ENCODE results near the gene AMPD3. TPM values are rescaled to one million over a fixed set of nuclear protein-coding genes. Genes with fewer than 3 reads are reported as not detected.

The AMPD3 gene
- total and polyA plus RNA-seq, 4 donors, result 12.8 to 19.0 (median 13.6) TPM

GRCh38 chr11:10540546-10540914, 85.5 kb downstream of the AMPD3 start:
- Histone ChIP-seq H3K27ac (ENCODE audit: low read depth, low read length) (peak overlapping the region; percentile 78), H3K27me3 (ENCODE audit: control insufficient read depth, insufficient read depth, low read length) (no peaks in the 10 kb centered on the region), H3K4me1 (ENCODE audit: control insufficient read depth, insufficient read depth, low read length) (peaks cover 5% of the 10 kb centered on the region), H3K4me3 (ENCODE audit: low read depth, low read length) (peak overlapping the region; percentile 92), H3K9me3 (ENCODE audit: control insufficient read depth, insufficient read depth, low read length) (no peaks in the 10 kb centered on the region), H3K36me3 (ENCODE audit: control insufficient read depth, insufficient read depth, low read length) (peaks cover 3% of the 10 kb centered on the region)
- WGBS (ENCODE audit: insufficient coverage), result 0% methylated on average over 19 of the region's 25 CpGs
- DNase-seq (ENCODE audit: low read depth in 4 of 6, low spot score in 6 of 6), result peak in 5 of 6 donors; percentile 5 to 76 (median 17)

- peak within 1 kb of the TSS; percentile 78 for H3K27ac ChIP-seq (ENCODE audit: low read depth, low read length)
- 0% methylated on average over 54 of the region's 54 CpGs for WGBS (ENCODE audit: insufficient coverage)
Observed at GRCh38 chr11:10540915-10541560, 86.0 kb downstream of the AMPD3 start, which contains the start of gene RNF141. Gene RNF141, minus strand, starts transcription at chr11:10541187. Its CDS starts 7,029 bp downstream, at chr11:10534158.

DNA sequence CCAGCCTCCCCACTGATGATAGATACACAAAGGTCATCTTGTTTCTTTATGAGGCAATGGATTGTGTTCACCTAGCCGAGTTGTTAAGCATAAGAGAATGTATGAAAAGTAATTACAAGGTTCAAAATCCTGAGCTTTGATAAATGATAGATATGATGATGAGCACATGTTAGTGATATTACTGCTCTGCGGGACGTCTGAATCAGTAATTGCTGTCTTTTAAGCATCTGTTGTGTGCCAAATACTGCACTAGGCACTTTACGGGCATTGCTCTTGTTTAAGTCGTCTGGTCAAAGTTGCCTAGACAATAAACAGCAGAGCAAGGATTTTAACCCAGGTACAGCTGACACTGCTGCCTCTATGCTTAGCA, 86.5 kb downstream of the AMPD3 start:
- peaks cover 5% of the 10 kb centered on the region for H3K4me1 ChIP-seq (ENCODE audit: control insufficient read depth, insufficient read depth, low read length)
- no peaks in the 10 kb centered on the region for H3K9me3 ChIP-seq (ENCODE audit: control insufficient read depth, insufficient read depth, low read length)
- peak overlapping the region; percentile 92 for H3K4me3 ChIP-seq (ENCODE audit: low read depth, low read length)
- peak in 3 of 6 donors; percentile 4 to 59 (median 6) for DNase-seq (ENCODE audit: low read depth in 4 of 6, low spot score in 6 of 6)
- peak overlapping the region; percentile 61 for H3K27ac ChIP-seq (ENCODE audit: low read depth, low read length)
- no peaks in the 10 kb centered on the region for H3K27me3 ChIP-seq (ENCODE audit: control insufficient read depth, insufficient read depth, low read length)
- peaks cover 3% of the 10 kb centered on the region for H3K36me3 ChIP-seq (ENCODE audit: control insufficient read depth, insufficient read depth, low read length)
- 42% methylated on average over 5 of the region's 5 CpGs for WGBS (ENCODE audit: insufficient coverage)

More at GRCh38 chr11:10540915-10541560, 86.0 kb downstream of the AMPD3 start, which contains the start of gene RNF141:
- Histone ChIP-seq H3K27me3 (ENCODE audit: control insufficient read depth, insufficient read depth, low read length) (no peaks in the 10 kb centered on the region), H3K4me3 (ENCODE audit: low read depth, low read length) (peak within 1 kb of the TSS; percentile 92), H3K9me3 (ENCODE audit: control insufficient read depth, insufficient read depth, low read length) (no peaks in the 10 kb centered on the region), H3K36me3 (ENCODE audit: control insufficient read depth, insufficient read depth, low read length) (peaks cover 3% of the 10 kb centered on the region), H3K4me1 (ENCODE audit: control insufficient read depth, insufficient read depth, low read length) (peaks cover 5% of the 10 kb centered on the region)
- peak; percentile 83 to 97 (median 88) for DNase-seq (ENCODE audit: low read depth in 4 of 6, low spot score in 6 of 6)

DNA sequence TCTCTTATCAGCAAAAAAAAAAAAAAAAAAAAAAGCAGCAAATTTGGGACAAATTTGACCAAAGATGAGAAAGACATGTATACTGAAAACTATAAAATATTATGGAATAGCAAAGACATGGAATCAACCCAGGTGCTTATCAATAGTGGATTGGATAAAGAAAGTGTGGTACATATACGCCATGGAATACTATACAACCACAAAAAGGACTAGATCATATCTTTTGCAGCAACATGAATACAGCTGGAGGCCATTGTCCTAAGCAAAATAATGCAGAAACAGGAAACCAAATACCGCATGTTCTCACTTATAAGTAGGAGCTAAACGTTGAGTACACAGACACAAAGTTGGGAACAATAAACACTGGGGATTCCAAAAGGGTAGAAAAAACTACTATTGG, 87.7 kb downstream of the AMPD3 start:
- no peak overlapping the region for H3K4me3 ChIP-seq (ENCODE audit: low read depth, low read length)
- H3K27me3 ChIP-seq (ENCODE audit: control insufficient read depth, insufficient read depth, low read length), result no peaks in the 10 kb centered on the region
- peaks cover 3% of the 10 kb centered on the region for H3K36me3 ChIP-seq (ENCODE audit: control insufficient read depth, insufficient read depth, low read length)
- peaks cover 5% of the 10 kb centered on the region for H3K4me1 ChIP-seq (ENCODE audit: control insufficient read depth, insufficient read depth, low read length)
- no peak for DNase-seq (ENCODE audit: low read depth in 4 of 6, low spot score in 6 of 6)
- no peaks in the 10 kb centered on the region for H3K9me3 ChIP-seq (ENCODE audit: control insufficient read depth, insufficient read depth, low read length)
- H3K27ac ChIP-seq (ENCODE audit: low read depth, low read length), result no peak overlapping the region
- 100% methylated on average over 2 of the region's 3 CpGs for WGBS (ENCODE audit: insufficient coverage)

GRCh38 chr11:10543782-10544181, 88.7 kb downstream of the AMPD3 start:
- Histone ChIP-seq H3K9me3 (ENCODE audit: control insufficient read depth, insufficient read depth, low read length) (no peaks in the 10 kb centered on the region), H3K27me3 (ENCODE audit: control insufficient read depth, insufficient read depth, low read length) (no peaks in the 10 kb centered on the region), H3K27ac (ENCODE audit: low read depth, low read length) (no peak overlapping the region), H3K4me1 (ENCODE audit: control insufficient read depth, insufficient read depth, low read length) (peaks cover 5% of the 10 kb centered on the region), H3K4me3 (ENCODE audit: low read depth, low read length) (no peak overlapping the region), H3K36me3 (ENCODE audit: control insufficient read depth, insufficient read depth, low read length) (peaks cover 3% of the 10 kb centered on the region)
- 98% methylated on average over 13 of the region's 14 CpGs for WGBS (ENCODE audit: insufficient coverage)
- no peak for DNase-seq (ENCODE audit: low read depth in 4 of 6, low spot score in 6 of 6)

GRCh38 chr11:10544491-10545465, 89.7 kb downstream of the AMPD3 start:
- Histone ChIP-seq H3K27ac (ENCODE audit: low read depth, low read length) (no peak overlapping the region), H3K27me3 (ENCODE audit: control insufficient read depth, insufficient read depth, low read length) (no peaks in the 10 kb centered on the region), H3K4me1 (ENCODE audit: control insufficient read depth, insufficient read depth, low read length) (peaks cover 5% of the 10 kb centered on the region), H3K4me3 (ENCODE audit: low read depth, low read length) (no peak overlapping the region), H3K9me3 (ENCODE audit: control insufficient read depth, insufficient read depth, low read length) (no peaks in the 10 kb centered on the region), H3K36me3 (ENCODE audit: control insufficient read depth, insufficient read depth, low read length) (peaks cover 3% of the 10 kb centered on the region)
- WGBS (ENCODE audit: insufficient coverage), result 82% methylated on average over 6 of the region's 7 CpGs
- no peak for DNase-seq (ENCODE audit: low read depth in 4 of 6, low spot score in 6 of 6)

GRCh38 chr11:10550503-10551289, 95.6 kb downstream of the AMPD3 start:
- 100% methylated on average over 1 of the region's 3 CpGs for WGBS (ENCODE audit: insufficient coverage)
- Histone ChIP-seq H3K36me3 (ENCODE audit: control insufficient read depth, insufficient read depth, low read length) (no peaks in the 10 kb centered on the region), H3K4me1 (ENCODE audit: control insufficient read depth, insufficient read depth, low read length) (no peaks in the 10 kb centered on the region), H3K27me3 (ENCODE audit: control insufficient read depth, insufficient read depth, low read length) (no peaks in the 10 kb centered on the region), H3K4me3 (ENCODE audit: low read depth, low read length) (no peak overlapping the region), H3K9me3 (ENCODE audit: control insufficient read depth, insufficient read depth, low read length) (no peaks in the 10 kb centered on the region), H3K27ac (ENCODE audit: low read depth, low read length) (no peak overlapping the region)
- no peak for DNase-seq (ENCODE audit: low read depth in 4 of 6, low spot score in 6 of 6)

GRCh38 chr11:10551290-10551592, 96.2 kb downstream of the AMPD3 start:
- Histone ChIP-seq H3K27me3 (ENCODE audit: control insufficient read depth, insufficient read depth, low read length) (no peaks in the 10 kb centered on the region), H3K27ac (ENCODE audit: low read depth, low read length) (no peak overlapping the region), H3K36me3 (ENCODE audit: control insufficient read depth, insufficient read depth, low read length) (no peaks in the 10 kb centered on the region), H3K4me3 (ENCODE audit: low read depth, low read length) (no peak overlapping the region), H3K9me3 (ENCODE audit: control insufficient read depth, insufficient read depth, low read length) (no peaks in the 10 kb centered on the region), H3K4me1 (ENCODE audit: control insufficient read depth, insufficient read depth, low read length) (no peaks in the 10 kb centered on the region)
- DNase-seq (ENCODE audit: low read depth in 4 of 6, low spot score in 6 of 6), result no peak
- WGBS (ENCODE audit: insufficient coverage), result no CpG with 5 or more reads among the region's 4 CpGs

- H3K27ac ChIP-seq (ENCODE audit: low read depth, low read length), result no peak overlapping the region
- H3K36me3 ChIP-seq (ENCODE audit: control insufficient read depth, insufficient read depth, low read length), result no peaks in the 10 kb centered on the region
- no peak overlapping the region for H3K4me3 ChIP-seq (ENCODE audit: low read depth, low read length)
- H3K9me3 ChIP-seq (ENCODE audit: control insufficient read depth, insufficient read depth, low read length), result no peaks in the 10 kb centered on the region
- no peaks in the 10 kb centered on the region for H3K4me1 ChIP-seq (ENCODE audit: control insufficient read depth, insufficient read depth, low read length)
- 95% methylated on average over 2 of the region's 3 CpGs for WGBS (ENCODE audit: insufficient coverage)
- DNase-seq (ENCODE audit: low read depth in 4 of 6, low spot score in 6 of 6), result no peak
- no peaks in the 10 kb centered on the region for H3K27me3 ChIP-seq (ENCODE audit: control insufficient read depth, insufficient read depth, low read length)
Observed at GRCh38 chr11:10551845-10552352, 96.8 kb downstream of the AMPD3 start.
